Measurements from ENCODE around the gene PLEKHG5. TPM values are rescaled to one million over a fixed set of nuclear protein-coding genes. Genes with fewer than 3 reads are reported as not detected.

The PLEKHG5 gene
- total RNA-seq, 1 donor from 2014 or later, result 17.2 TPM

- no peaks in the 10 kb centered on the region for H3K36me3 ChIP-seq
- peaks cover 16% of the 10 kb centered on the region for H3K27me3 ChIP-seq
- intact Hi-C loops (cut with DNase I), result no loop called here
- no peak overlapping the region for H3K27ac ChIP-seq
- TF ChIP-seq, protein P1, sequence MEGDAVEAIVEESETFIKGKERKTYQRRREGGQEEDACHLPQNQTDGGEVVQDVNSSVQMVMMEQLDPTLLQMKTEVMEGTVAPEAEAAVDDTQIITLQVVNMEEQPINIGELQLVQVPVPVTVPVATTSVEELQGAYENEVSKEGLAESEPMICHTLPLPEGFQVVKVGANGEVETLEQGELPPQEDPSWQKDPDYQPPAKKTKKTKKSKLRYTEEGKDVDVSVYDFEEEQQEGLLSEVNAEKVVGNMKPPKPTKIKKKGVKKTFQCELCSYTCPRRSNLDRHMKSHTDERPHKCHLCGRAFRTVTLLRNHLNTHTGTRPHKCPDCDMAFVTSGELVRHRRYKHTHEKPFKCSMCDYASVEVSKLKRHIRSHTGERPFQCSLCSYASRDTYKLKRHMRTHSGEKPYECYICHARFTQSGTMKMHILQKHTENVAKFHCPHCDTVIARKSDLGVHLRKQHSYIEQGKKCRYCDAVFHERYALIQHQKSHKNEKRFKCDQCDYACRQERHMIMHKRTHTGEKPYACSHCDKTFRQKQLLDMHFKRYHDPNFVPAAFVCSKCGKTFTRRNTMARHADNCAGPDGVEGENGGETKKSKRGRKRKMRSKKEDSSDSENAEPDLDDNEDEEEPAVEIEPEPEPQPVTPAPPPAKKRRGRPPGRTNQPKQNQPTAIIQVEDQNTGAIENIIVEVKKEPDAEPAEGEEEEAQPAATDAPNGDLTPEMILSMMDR (IDR thresholded peaks at IDR 0.05), result no peak
- TF ChIP-seq POLR2A (IDR thresholded peaks at IDR 0.05) (no peak), POLR2AphosphoS5 (IDR thresholded peaks at IDR 0.05; ENCODE audit: insufficient read depth in 1 of 2, low read depth in 1 of 2) (no peak)
- no peak for DNase-seq (ENCODE audit: extremely low spot score in 2 of 2)
- H3K9me3 ChIP-seq, result no peaks in the 10 kb centered on the region
- H3K4me3 ChIP-seq, result peak overlapping the region; percentile 47
- peaks cover 51% of the 10 kb centered on the region for H3K4me1 ChIP-seq
Measured at GRCh38 chr1:6420454-6421042, 70.9 kb downstream of the PLEKHG5 start.

DNA sequence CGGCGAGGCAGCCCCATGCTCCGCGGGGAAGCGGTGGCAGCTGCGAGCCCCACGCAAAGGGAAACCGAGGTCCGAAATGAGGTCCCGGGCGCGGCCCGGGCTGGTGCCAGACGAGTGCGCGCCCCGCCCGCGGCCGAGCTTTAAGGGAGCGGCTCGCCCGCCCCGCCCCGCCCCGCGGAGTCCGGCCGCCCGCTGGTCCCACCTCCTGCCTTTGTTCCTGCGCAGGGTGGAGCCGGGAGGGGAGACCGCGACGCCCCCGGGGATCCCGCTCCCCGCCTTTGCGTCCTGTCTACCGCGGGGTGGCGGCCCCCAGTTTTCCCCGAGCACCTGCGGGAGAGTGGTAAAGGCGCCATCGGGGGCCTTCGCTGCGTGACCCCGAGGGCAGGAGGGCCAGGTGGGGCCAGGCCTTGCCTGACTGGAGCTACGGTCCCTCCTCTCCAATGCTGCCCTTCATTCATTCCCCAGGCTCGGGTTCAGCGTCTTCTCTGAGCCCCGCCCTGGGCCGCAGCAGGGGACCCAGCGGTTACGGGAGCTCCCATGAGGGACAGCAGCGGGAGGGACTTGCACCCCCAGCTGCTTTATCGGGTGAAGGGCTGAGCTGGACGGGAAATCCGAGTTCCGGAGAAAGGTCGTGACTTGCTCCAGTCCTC lies 71.5 kb downstream of the PLEKHG5 start, which contains the start of gene HES2:
Gene HES2 (minus strand): TSS at position 116 of the 650 bp plus-strand sequence. CDS start 99 bp downstream, at position 17.
- peaks cover 10% of the 10 kb centered on the region for H3K27me3 ChIP-seq
- intact Hi-C loops (cut with DNase I), result no loop called here
- DNase-seq (ENCODE audit: extremely low spot score in 2 of 2), result no peak
- H3K4me3 ChIP-seq, result peak within 1 kb of the TSS; percentile 47
- peaks cover 45% of the 10 kb centered on the region for H3K4me1 ChIP-seq
- TF ChIP-seq POLR2A (IDR thresholded peaks at IDR 0.05), result no peak
- TF ChIP-seq, protein P1 (IDR thresholded peaks at IDR 0.05), result no peak
- TF ChIP-seq POLR2AphosphoS5 (IDR thresholded peaks at IDR 0.05; ENCODE audit: insufficient read depth in 1 of 2, low read depth in 1 of 2), result no peak
- no peaks in the 10 kb centered on the region for H3K36me3 ChIP-seq
- H3K27ac ChIP-seq, result peak within 1 kb of the TSS; percentile 15
- H3K9me3 ChIP-seq, result no peaks in the 10 kb centered on the region

DNA sequence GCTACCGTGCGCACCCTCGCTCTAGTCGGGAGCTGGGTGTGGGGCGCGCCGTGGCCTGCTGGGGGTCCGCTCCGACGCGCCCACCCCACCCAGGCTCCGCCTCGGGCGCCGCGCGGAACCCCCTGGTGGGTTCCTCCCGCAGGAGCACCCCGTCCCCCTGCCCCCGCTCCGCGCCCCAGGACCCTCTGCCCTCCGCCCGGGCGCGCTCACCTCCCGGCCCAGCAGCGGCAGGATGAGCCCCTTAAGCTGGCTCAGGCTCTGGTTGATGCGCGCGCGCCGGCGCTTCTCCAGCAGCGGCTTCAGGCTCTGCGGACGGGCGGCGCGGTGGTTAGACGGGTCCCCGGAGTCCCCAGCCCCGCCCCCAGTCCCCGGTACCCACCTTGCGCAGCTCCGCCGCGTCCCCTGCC lies 72.1 kb downstream of the PLEKHG5 start:
- Histone ChIP-seq H3K27me3 (peaks cover 9% of the 10 kb centered on the region), H3K9me3 (no peaks in the 10 kb centered on the region), H3K4me1 (peaks cover 45% of the 10 kb centered on the region), H3K4me3 (peak overlapping the region; percentile 47), H3K27ac (peak overlapping the region; percentile 15), H3K36me3 (no peaks in the 10 kb centered on the region)
- TF ChIP-seq, protein P1 (IDR thresholded peaks at IDR 0.05), result no peak
- TF ChIP-seq POLR2A (IDR thresholded peaks at IDR 0.05) (no peak), POLR2AphosphoS5 (IDR thresholded peaks at IDR 0.05; ENCODE audit: insufficient read depth in 1 of 2, low read depth in 1 of 2) (no peak)
- intact Hi-C loops (cut with DNase I), result no loop called here
- no peak for DNase-seq (ENCODE audit: extremely low spot score in 2 of 2)

- H3K9me3 ChIP-seq, result no peaks in the 10 kb centered on the region
- TF ChIP-seq POLR2A (IDR thresholded peaks at IDR 0.05), result no peak
- no peak for TF ChIP-seq POLR2AphosphoS5 (IDR thresholded peaks at IDR 0.05; ENCODE audit: insufficient read depth in 1 of 2, low read depth in 1 of 2)
- TF ChIP-seq, protein P1 (IDR thresholded peaks at IDR 0.05), result no peak
- H3K36me3 ChIP-seq, result no peaks in the 10 kb centered on the region
- intact Hi-C loops (cut with DNase I), result no loop called here
- peaks cover 40% of the 10 kb centered on the region for H3K4me1 ChIP-seq
- H3K27me3 ChIP-seq, result peaks cover 6% of the 10 kb centered on the region
- no peak for DNase-seq (ENCODE audit: extremely low spot score in 2 of 2)
- peak overlapping the region; percentile 47 for H3K4me3 ChIP-seq
- H3K27ac ChIP-seq, result peak overlapping the region; percentile 15
Measured at GRCh38 chr1:6418668-6419396, 72.6 kb downstream of the PLEKHG5 start.

All from vagina (tissue), 2 donors.